ENCODE measurements around the gene TDP1. TPM values are rescaled to one million over a fixed set of nuclear protein-coding genes. Genes with fewer than 3 reads are reported as not detected.

Gene TDP1
- total and polyA plus RNA-seq, 2 experiments from 2014 or later, result 23.0 to 63.6 TPM

DNA sequence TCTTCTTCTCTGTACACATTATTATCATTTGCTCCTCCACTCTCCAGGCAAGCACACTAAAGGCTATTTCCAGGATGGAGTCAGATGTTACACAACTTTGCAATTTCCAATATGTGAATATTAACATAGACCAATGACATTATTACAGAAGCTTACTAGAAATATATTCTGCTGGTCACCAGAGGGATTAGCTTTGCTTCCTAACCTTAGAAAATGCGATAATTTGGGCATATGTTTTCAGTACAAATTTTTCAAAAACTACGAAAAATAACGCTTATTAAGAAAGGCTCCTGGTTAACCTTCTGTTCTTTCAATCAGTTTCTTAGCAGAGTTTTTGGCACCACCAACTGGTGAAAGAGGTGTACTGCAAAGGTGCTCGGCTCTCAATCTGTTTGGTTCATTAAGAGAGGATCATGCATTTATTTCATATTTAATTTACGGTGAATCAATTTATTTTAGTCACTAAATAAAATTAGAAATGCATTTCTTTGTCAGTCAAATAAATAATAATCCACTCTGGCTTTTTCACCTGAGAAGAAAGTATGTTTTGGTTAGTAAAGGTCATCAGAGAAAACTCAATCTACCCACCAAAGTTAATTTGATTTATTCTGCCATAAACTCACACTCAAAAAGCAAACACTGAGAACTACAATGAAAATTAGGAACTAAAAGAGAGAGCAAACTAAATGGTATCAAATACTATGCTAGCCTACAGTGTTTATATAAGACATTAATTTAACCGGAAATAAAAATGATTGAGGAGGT, 40.4 kb upstream of the TDP1 start:
- Histone ChIP-seq H3K4me2 (no peak overlapping the region), H3K9me2 (ENCODE audit: insufficient read depth) (no peaks in the 10 kb centered on the region), H3K4me3 (no peak overlapping the region), H3K79me2 (replicated peaks; ENCODE audit: insufficient read depth) (no peaks in the 10 kb centered on the region), H3K4me1 (ENCODE audit: insufficient read depth) (peaks cover 29% of the 10 kb centered on the region), H3K27me3 (ENCODE audit: insufficient read depth) (no peaks in the 10 kb centered on the region), H3K27ac (ENCODE audit: low read depth) (no peak overlapping the region), H4K20me1 (replicated peaks; ENCODE audit: insufficient read depth) (no peaks in the 10 kb centered on the region), H2AFZ (no peak overlapping the region), H3F3A (replicated peaks; ENCODE audit: low read depth) (no peaks in the 10 kb centered on the region), H3K36me3 (ENCODE audit: insufficient read depth) (no peaks in the 10 kb centered on the region)
- ATAC-seq (no peak), DNase-seq (ENCODE audit: low spot score) (peak; percentile 81)
- Mint-ChIP-seq H3K4me3 (no peak overlapping the region), H3K36me3 (ENCODE audit: low read depth) (no peaks in the 10 kb centered on the region; the same call in 2 of the 3 replicates), H3K4me1 (peaks cover 31% of the 10 kb centered on the region), H3K9me3 (no peaks in the 10 kb centered on the region), H3K27me3 (ENCODE audit: insufficient read depth, low read depth, poor library complexity) (peaks cover 10% of the 10 kb centered on the region), H3K27ac (no peak overlapping the region)
- no peak for TF ChIP-seq POLR2AphosphoS5 (IDR thresholded peaks at IDR 0.05; ENCODE audit: low read depth)
- TF ChIP-seq ZNF114 (CRISPR knock-in tag; IDR thresholded peaks at IDR 0.05), result no peak
- no peak for TF ChIP-seq ZNF331 (CRISPR knock-in tag; IDR thresholded peaks at IDR 0.05; ENCODE audit: low read depth)
- TF ChIP-seq NANOG (IDR thresholded peaks at IDR 0.05; ENCODE audit: borderline replicate concordance), result no peak
- TF ChIP-seq, protein P1, sequence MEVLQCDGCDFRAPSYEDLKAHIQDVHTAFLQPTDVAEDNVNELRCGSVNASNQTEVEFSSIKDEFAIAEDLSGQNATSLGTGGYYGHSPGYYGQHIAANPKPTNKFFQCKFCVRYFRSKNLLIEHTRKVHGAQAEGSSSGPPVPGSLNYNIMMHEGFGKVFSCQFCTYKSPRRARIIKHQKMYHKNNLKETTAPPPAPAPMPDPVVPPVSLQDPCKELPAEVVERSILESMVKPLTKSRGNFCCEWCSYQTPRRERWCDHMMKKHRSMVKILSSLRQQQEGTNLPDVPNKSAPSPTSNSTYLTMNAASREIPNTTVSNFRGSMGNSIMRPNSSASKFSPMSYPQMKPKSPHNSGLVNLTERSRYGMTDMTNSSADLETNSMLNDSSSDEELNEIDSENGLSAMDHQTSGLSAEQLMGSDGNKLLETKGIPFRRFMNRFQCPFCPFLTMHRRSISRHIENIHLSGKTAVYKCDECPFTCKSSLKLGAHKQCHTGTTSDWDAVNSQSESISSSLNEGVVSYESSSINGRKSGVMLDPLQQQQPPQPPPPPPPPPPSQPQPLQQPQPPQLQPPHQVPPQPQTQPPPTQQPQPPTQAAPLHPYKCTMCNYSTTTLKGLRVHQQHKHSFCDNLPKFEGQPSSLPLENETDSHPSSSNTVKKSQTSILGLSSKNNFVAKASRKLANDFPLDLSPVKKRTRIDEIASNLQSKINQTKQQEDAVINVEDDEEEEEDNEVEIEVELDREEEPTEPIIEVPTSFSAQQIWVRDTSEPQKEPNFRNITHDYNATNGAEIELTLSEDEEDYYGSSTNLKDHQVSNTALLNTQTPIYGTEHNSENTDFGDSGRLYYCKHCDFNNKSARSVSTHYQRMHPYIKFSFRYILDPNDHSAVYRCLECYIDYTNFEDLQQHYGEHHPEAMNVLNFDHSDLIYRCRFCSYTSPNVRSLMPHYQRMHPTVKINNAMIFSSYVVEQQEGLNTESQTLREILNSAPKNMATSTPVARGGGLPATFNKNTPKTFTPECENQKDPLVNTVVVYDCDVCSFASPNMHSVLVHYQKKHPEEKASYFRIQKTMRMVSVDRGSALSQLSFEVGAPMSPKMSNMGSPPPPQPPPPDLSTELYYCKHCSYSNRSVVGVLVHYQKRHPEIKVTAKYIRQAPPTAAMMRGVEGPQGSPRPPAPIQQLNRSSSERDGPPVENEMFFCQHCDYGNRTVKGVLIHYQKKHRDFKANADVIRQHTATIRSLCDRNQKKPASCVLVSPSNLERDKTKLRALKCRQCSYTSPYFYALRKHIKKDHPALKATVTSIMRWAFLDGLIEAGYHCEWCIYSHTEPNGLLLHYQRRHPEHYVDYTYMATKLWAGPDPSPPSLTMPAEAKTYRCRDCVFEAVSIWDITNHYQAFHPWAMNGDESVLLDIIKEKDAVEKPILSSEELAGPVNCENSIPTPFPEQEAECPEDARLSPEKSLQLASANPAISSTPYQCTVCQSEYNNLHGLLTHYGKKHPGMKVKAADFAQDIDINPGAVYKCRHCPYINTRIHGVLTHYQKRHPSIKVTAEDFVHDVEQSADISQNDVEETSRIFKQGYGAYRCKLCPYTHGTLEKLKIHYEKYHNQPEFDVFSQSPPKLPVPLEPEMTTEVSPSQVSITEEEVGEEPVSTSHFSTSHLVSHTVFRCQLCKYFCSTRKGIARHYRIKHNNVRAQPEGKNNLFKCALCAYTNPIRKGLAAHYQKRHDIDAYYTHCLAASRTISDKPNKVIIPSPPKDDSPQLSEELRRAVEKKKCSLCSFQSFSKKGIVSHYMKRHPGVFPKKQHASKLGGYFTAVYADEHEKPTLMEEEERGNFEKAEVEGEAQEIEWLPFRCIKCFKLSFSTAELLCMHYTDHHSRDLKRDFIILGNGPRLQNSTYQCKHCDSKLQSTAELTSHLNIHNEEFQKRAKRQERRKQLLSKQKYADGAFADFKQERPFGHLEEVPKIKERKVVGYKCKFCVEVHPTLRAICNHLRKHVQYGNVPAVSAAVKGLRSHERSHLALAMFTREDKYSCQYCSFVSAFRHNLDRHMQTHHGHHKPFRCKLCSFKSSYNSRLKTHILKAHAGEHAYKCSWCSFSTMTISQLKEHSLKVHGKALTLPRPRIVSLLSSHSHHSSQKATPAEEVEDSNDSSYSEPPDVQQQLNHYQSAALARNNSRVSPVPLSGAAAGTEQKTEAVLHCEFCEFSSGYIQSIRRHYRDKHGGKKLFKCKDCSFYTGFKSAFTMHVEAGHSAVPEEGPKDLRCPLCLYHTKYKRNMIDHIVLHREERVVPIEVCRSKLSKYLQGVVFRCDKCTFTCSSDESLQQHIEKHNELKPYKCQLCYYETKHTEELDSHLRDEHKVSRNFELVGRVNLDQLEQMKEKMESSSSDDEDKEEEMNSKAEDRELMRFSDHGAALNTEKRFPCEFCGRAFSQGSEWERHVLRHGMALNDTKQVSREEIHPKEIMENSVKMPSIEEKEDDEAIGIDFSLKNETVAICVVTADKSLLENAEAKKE (CRISPR knock-in tag; IDR thresholded peaks at IDR 0.05), result no peak
- TF ChIP-seq, protein P2, sequence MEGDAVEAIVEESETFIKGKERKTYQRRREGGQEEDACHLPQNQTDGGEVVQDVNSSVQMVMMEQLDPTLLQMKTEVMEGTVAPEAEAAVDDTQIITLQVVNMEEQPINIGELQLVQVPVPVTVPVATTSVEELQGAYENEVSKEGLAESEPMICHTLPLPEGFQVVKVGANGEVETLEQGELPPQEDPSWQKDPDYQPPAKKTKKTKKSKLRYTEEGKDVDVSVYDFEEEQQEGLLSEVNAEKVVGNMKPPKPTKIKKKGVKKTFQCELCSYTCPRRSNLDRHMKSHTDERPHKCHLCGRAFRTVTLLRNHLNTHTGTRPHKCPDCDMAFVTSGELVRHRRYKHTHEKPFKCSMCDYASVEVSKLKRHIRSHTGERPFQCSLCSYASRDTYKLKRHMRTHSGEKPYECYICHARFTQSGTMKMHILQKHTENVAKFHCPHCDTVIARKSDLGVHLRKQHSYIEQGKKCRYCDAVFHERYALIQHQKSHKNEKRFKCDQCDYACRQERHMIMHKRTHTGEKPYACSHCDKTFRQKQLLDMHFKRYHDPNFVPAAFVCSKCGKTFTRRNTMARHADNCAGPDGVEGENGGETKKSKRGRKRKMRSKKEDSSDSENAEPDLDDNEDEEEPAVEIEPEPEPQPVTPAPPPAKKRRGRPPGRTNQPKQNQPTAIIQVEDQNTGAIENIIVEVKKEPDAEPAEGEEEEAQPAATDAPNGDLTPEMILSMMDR (conservative IDR thresholded peaks at IDR 0.05; ENCODE audit: low read depth in 2 of 2), result peak; percentile 83 to 99
